ENCODE results near the gene ANKRD44.
"Not testable (repeated sequence)": the region's sequence is repeated elsewhere in the genome, so short reads cannot be mapped to it uniquely, and the experiment has no call there.

ANKRD44 gene

DNA sequence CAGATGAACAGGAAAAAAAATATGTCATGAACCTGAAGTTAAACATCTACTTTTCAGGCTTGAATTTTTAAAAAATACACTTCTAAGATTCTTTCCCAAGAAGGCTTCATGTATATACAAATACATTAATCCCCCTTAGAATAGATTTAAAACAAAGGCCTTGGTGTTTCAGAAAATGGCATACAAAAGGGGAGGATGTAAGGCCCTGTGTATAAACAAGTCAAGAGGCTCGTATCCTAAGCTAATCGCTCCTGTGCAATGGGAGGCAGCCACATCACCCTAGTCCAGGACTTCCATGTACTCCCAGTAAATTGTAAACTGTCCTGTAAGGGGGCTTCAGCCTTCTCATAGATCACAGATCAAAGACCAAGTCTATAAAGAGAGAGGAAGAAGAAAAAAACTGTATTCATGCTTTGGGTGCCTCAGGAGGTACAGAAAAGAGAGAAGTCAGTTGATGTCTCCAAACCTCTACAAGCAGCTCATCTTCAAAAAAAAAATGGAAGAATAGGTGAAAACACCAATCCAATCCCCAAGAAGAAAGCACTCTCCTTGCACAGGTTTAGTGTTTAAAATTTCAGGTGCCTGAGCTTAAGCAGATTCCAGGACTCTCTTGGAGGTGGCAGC, 53.9 kb downstream of the ANKRD44 start:
- DNase-seq: no peak

DNA sequence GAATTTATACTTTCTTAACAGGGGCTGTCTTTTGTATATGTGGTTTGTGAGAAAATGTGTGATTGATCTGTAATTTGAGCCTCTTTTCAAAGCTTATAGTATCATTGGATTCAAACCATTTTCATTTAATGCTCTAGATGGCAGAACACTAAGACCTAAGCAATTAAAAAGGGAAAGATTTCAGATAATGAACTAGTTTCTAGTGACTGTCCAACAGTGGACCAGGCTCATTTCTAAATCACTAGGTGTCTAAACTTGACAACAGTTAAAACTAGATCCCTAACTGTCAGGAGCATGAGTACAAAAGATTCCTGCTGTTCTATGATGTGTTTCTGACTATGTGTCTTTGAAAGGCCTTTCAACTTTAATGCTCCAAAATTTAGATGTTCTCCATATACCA, 54.6 kb downstream of the ANKRD44 start:
- DNase-seq: no peak

DNA sequence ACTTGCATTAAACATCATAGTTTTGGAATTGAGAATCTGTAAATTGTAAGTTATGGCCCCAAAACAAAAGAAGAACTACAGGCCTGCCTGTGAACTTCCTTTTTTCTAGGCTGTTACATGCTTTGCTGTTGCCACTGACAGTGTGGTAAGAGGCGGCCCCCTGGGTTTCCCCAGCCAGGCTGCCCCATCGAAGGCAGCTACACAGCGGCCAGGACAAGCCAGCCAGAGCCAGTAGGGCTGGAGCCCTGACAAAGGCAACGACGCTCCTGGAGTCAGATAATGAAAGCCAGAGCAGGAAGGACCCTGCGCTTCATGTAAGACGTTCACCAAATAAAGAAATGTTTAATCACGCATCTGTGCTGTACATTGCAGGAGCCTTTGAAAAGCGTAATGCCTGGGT, 55.0 kb downstream of the ANKRD44 start:
- DNase-seq: no peak

DNA sequence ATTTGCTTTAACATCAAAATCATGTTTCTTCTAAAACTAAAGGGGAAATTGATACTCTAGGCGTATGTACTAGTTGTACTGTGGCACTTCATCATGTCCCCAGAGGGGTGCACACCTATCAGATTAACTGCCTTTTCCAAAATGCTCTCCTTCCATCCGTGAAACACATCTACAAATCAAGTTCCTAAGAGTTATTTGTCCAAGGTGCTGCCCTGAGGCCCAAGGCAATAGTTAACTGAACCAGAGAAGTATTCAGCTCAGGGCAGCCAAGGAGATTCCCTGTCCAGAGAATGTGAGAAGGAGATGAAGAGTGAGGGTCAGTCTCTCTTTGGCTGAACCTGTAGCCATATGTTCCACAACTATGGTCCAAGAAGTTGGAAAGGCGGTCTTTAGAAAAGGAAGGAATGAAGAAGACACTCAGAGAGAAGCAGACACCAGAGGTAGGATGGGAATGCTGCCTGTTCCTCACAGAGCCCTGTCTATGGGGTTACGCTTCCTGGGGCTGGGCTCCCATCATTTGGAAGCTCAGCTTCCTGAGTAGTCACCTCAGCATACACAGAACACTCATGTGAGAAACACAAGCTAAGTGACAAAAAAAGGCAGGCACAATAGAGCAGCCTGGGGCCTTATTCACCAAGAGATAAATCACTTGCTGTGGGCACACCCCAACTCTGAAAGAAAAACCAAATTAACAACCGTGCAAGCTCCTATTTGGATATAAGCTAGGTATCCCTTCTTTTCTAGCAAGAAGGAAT, 55.6 kb downstream of the ANKRD44 start:
- DNase-seq: no peak

DNA sequence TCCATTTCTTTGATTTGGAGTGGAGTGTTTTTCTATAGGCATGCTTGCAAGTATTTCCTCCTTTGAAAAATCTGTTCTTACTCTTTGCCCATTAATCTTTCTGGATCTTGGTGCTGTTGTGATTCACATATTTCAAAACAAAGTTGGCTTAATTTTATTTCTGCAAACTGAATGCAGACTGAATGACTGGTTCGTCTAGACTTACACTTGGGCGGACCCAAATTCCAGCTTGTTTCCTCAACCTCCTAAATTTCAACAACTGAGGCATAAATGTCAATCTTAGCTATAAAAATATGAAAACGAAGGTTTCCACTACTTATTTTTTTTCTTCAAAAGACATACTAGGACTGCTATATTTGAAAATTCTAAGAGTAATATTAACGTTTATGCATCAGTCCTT, 59.0 kb downstream of the ANKRD44 start:
- no peak for DNase-seq

DNA sequence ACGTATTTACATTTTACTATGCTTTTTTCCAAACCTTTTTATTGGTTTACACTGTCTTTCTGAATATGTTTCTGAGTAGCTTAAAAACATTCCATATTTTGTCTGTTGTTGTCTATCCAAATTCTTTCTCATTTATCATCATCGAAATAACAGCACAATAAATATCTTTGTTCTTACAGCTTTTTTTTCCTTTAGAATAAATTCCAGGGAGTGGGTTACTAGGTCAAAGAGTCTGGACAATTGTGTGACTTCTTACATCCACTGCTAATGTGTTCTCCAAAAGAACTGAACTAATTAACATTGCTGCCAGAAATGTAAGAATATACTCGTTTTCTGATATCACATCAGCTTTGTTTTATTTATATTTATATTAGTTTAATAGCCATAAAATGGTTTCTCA, 59.4 kb downstream of the ANKRD44 start:
- no peak for DNase-seq

DNA sequence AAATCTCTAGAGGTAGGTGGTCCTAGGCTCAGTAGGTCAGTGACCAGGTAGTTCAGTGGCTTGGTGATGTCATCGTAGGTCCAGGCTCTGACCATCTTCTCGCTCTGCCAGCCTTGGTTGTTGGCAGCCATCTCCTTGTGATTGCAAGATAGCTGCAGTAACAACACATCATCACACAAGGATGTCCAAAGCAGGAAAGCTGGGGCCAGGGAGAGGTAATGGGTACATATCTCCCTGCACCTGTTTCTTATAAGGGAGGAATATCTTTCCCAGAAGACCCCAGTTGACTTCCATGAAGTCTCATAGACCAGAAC, 60.5 kb downstream of the ANKRD44 start:
- DNase-seq: no peak

DNA sequence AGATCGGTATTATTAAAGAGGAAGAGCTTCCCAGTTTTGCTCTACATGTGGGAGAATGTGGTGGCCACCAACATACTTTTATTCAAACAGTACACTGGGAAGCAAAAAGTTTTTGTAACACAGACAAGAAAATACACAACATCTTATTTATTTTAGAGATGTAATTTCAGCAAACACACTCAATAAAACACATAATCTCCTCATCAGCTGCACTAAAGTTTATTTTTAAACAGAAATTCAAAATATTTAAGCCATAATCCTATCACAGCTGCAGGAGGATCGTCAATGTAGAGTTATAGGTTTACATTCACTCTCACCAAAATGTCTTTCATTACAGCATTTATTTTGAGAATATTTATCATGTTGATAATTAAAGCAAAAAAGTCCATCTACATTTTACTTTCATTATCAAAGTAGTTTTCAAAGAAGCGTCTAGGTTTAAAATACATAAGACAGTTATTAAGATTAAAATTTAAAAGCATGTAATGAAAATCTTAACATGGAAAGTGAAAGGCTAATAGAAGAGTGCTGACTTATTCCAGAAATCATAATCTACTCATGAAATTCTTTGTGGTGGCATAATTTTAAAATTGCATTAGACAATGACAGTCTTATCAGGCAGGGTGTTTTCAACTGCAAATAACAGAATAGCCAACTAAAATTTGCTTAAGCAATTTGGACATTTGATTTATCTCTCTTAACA, 61.0 kb downstream of the ANKRD44 start:
- no peak for DNase-seq

DNA sequence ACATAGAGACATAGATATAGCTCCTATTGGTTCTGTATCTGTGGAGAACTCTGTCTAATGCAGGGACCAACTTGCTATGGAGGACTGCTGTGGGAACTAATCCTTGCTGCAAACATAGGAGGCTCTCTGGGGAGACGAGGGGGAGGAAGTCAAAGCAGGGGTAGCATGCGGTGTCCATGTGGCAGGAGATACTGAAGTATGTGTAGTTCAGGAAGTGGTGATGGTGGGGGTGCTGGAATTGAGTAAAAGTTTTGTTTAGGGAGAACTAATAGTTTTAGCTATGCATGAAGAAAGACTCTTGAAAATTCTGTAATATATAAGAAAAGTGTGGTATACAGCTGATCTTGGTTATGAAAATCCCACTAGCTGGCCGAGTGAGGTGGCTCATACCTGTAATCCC, 62.0 kb downstream of the ANKRD44 start:
- DNase-seq: no peak

DNA sequence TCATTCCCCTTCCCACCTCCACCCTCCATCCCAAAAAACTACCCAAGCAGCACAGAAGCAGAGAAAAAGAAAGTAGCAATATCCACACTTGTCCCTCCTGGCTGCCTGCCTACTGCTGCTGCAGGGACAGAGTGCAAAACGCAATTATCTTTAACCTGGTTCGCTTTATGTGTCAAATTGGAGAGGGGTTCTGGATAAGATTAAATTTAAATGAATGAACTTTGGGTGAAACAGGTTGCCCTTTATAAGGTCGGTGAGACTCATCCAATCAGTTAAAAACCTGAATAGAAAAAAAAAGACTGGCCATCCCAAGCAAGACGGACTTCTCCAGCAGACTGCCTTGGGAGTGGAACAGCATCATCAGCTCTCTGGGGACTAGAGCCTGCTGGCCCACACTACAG, 62.6 kb downstream of the ANKRD44 start:
- DNase-seq: no peak

DNA sequence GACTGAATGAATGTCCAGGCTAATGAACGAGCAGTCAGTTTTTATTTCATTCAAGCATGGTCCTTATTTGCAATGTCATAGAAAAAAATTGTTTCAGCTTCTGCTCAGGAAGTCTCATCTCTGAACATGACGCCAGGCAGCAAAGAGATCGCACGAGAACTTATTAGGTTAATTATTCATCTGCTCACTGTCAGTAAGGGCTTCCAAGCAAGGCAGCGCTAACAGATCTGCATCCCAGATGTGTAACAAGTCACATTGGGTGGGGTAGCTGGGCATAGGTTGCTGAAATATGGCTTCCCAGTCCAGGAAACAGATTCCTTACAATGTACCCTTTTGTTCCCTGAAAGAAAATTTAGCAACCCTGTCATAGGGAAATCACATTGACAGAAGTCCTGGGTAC, 63.5 kb downstream of the ANKRD44 start:
- DNase-seq: no peak

DNA sequence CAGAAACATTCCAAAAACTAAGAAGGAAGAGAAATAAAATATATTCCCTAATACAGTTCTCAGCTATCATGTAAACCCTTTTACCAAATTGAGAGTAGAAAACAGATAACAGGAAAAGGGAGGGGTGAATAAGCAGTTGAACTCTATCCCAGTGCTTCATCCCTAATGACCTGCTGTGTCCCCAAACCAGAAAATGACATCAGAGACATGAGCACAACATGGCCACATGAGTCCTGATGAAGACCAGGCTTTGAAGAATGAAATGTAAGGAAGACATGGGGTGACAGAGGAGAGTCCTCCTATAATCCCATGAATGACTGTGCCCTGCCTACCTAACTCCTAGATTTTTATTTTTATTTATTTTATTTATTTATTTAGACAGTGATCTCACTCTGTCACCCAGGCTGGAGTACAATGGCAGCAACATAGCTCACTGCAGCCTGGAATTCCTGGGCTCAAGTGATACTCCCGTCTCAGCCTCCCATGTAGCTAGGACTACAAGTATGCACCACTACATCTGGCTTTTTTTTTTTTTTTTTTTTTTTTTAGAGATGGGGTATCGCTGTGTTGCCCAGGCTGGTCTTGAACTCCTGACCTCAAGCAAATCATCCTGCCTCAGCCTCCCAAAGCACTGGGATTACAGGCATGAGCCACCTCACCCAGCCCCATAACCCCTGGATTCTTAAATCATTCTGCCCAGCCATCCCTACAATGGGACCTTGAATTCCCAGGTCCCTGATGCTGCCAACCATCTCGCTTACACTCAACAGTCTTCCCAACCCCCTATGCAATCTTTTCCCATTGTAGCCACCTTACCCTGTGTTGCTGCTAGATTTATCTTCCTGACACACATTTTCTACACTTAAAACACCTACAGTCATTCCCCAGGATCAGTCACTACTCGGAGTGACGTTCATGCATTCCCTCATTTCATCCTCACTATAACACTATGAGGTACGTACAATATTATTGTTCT, 64.5 kb downstream of the ANKRD44 start:
- DNase-seq: no peak

DNA sequence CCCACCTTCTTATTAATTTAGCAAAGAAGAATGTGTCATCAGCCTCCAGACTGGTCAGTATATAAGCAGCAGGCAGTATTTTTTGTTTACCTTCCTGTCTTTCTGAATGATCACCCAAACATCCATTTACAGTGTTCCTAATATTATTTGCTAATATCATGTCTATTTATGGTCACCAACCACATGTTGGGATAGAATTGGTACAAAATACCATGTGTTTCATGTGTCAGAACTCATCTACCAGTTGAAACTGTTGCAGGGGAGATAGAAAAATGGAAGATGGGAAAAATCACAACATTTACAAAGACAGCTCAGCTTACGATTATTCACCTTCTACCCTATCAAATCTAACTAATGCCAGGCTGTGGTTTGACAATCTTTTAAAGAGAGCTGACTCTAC, 66.2 kb downstream of the ANKRD44 start:
- no peak for DNase-seq

DNA sequence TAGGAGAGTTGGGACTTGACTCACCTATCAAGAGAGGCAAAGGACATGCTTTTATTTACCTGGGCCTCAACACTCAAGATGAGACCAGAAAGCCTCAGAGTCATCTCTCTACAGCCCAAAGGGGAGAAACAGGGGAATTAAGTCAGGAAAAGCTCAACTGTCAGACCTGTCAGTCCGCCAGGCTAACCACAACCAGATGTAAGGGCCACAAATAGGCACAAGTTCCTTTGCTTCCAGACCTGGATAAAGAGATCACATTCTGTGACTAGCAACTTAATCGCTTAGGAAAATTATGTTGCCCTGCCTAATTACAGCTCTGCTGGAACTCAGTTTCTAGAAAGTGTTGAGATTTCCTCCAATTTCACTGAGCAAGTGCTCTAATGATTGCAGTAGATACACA, 67.9 kb downstream of the ANKRD44 start:
- no peak for DNase-seq

DNA sequence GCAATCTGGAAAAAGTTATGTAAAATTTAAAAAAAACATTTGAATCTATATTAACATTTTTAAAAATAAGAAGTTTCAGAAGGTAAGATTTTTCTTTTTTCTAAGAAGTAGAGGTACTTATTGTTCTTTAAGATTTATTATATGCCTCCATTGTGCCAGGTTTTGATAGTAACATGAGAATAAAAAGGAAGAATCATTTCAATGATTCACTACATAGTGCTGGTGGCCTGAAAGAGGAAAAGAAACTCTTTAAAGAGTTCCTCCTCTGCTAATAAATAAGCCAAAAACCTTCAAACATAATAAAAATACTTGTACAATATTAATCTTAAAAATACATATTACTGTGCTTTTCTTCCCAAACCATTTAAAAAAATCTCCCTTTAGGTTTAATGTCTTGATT, 69.0 kb downstream of the ANKRD44 start:
- DNase-seq: no peak

DNA sequence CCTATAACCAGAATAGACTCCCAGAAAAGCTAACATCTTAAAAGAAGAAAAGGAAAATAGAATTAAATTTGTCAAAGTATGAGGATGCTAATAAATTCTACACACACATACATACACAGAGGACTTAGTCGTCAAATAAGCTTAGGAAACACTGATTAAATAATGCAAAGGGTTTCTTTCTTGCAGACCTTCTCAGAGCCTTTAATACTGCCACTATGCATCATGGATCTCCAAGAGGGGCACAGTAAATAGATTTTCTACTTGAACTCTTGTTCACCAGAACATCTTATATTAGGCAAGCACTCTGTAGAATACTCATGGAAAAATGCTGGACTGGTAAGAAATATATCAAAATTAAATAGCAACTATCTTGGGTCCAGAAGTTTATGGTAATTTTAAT, 69.4 kb downstream of the ANKRD44 start:
- no peak for DNase-seq

DNA sequence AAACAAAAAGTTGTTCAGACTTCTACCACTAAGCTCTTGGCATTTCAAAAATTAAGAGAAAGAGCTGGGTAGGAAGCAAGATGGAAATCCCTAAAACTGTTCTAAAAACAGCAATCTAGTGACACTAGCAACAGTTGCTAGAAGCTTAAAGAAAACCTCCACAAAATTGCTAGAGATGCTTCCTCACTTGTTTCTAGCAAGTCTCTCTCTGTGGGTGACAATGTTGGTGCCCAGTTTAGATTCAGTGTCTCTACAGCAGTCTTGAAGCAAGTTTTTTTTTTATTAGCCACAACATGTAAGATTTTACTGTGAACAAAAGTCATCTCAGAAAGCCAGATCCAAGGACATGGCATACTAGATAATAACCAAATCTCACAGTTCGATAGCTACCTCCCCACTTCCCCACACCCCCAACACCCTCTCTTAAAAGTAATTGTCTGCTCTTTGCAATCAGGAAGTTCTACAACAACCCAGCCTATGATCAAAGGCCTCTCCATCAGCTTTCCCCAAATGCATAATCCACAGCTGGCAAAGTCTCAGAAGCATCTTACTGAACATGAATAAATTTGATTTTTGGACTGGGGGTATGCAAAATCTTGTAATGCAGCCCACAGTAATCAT, 70.0 kb downstream of the ANKRD44 start:
- no peak for DNase-seq

DNA sequence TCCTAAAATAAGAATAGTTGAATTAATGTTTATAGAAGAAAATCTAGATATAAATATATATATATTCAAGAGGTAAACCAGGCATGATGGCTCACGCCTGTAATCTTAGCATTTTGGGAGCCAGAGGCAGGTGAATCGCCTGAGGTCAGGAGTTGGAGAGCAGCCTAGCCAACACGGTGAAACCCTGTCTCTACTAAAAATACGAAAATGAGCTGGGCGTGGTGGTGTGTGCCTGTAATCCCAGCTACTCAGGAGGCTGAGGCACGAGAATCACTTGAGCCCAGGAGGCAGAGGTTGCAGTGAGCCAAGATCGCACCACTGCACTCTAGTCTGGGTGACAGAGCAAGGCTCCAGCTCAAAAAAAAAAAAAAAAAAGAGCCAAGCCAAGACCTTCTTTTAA, 70.6 kb downstream of the ANKRD44 start:
- DNase-seq: not testable (repeated sequence)

DNA sequence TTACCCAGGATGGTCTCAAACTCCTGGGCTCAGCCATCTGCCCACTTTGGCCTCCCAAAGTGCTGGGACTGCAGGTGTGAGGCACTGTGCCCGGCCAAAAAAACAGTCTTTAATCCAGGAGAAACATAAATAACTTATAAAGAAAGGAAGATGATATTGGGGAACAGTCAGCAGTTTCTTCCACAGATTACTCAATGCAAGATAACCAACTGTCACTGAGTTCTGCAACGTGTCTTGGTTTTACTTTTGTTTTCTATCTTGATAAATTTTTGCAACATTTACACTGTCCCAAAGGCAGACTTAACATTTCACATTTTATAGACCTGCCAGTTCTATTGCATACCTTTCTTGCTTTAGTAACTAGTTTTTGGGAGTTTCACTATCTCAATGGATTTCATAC, 71.1 kb downstream of the ANKRD44 start:
- no peak for DNase-seq

DNA sequence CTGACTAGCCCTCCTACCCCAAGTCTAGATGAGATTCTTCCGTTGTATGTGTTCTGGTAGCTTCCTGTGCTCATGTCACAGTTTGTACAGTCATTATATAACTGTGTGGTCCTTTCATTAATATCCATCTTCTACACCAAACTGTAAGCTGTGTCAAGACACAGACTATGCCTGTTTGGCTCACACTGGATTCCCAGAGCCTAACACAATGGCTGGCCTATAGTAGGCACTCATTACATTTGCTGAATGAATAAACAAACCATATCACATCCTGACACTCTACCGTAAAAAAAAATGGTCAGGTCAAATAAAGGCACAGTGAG, 72.6 kb downstream of the ANKRD44 start:
- DNase-seq: no peak

DNA sequence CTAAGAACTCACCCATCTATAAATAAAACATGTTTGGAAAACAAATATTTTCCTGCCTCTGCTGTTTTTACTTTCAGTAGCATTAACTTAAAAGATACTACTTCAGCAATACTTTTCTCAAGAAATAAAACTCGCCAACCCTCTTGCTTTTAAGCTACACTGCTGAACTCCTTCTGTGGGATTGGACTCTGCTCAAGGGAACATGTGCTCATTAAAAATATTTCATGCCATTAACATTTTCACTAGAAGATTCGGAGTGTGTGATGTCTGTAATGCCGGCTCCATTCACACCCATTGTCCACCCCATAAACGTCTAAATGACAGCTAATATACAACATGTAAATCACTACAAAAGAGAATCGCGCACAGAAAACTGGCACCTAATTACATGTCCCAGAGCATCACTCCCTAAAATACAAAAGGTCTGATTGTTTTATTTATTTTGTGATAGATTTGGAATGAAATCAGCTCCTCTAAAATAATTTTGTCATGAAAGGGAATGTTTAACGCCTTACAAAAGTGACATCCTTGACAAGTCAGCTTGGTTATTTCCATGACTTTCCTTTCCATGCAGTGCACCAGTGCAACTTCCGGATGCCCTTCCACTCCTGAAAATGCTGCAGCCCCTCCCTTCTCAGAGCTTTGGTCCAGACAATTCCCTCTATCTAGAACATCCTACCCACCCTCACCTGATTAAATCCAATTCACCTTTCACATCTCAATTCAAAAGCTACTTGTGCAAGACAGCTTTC, 73.1 kb downstream of the ANKRD44 start:
- DNase-seq: no peak

DNA sequence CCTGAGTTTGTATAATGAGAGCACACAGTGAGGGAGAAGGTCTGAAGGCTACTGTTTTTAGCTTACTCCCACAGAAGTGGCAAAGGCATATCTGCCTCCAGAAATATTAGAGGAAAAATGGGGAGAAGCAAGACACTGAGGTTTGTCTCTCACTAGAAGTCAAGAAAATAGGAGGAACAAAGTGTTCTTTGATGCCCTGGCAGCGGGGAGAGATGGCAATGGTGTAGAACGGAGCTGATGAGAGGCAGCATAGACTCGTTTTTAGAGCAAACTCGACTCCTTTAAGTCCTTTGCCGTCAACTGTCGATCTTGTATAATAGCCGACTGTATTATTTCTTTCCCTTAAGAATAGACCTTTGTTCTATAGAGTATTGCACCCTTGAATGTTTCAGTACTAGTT, 73.8 kb downstream of the ANKRD44 start:
- no peak for DNase-seq

Data from DMS79 (cell line).